ENCODE results near the gene SPATA46. TPM values are rescaled to one million over a fixed set of nuclear protein-coding genes. Genes with fewer than 3 reads are reported as not detected.

The SPATA46 gene
- total and polyA plus RNA-seq, 5 experiments from 2014 or later = not detected

- POLR2A ChIA-PET = no interaction called here
- no peak for DNase-seq
- Mint-ChIP-seq H3K36me3 (no peaks in the 10 kb centered on the region), H3K4me3 (no peak overlapping the region), H3K9me3 (no peaks in the 10 kb centered on the region), H3K4me1 (peaks cover 0 to 10% (median under 1%) of the 10 kb centered on the region in 4 donors), H3K27me3 (peaks cover 5 to 33% (median 17%) of the 10 kb centered on the region in 5 donors), H3K27ac (no peak overlapping the region)
- ATAC-seq = no peak
Observed at GRCh38 chr1:162405800-162406199, 29.1 kb upstream of the SPATA46 start.

GRCh38 chr1:162404550-162405160 is 28.0 kb upstream of the SPATA46 start:
- H3K27me3 Mint-ChIP-seq = peaks cover 6 to 25% (median 21%) of the 10 kb centered on the region in 5 donors
- H3K4me1 Mint-ChIP-seq = peaks cover 0 to 10% (median 0%) of the 10 kb centered on the region in 4 donors
- DNase-seq (no peak), ATAC-seq (no peak)
- no peaks in the 10 kb centered on the region for H3K36me3 Mint-ChIP-seq
- no peaks in the 10 kb centered on the region for H3K9me3 Mint-ChIP-seq
- H3K27ac Mint-ChIP-seq = no peak overlapping the region
- H3K4me3 Mint-ChIP-seq = no peak overlapping the region
- POLR2A ChIA-PET = no interaction called here

GRCh38 chr1:162400790-162401355 is 24.2 kb upstream of the SPATA46 start:
- H3K4me1 Mint-ChIP-seq = peaks cover 0 to 17% (median 0%) of the 10 kb centered on the region in 4 donors
- DNase-seq (no peak), ATAC-seq (no peak)
- POLR2A ChIA-PET = no interaction called here
- no peaks in the 10 kb centered on the region for H3K9me3 Mint-ChIP-seq
- peak overlapping the region in 1 of 10 donors; percentile 70 for H3K4me3 Mint-ChIP-seq
- peaks cover 16 to 47% (median 26%) of the 10 kb centered on the region in 5 donors for H3K27me3 Mint-ChIP-seq
- no peaks in the 10 kb centered on the region for H3K36me3 Mint-ChIP-seq
- no peak overlapping the region for H3K27ac Mint-ChIP-seq

GRCh38 chr1:162398999-162399580 is 22.4 kb upstream of the SPATA46 start:
- Mint-ChIP-seq H3K27ac (no peak overlapping the region), H3K9me3 (no peaks in the 10 kb centered on the region), H3K4me3 (peak overlapping the region in 1 of 10 donors; percentile 5), H3K27me3 (peaks cover 16 to 52% (median 28%) of the 10 kb centered on the region in 5 donors), H3K36me3 (no peaks in the 10 kb centered on the region), H3K4me1 (peaks cover 0 to 11% (median 0%) of the 10 kb centered on the region in 4 donors)
- DNase-seq (no peak), ATAC-seq (no peak)
- POLR2A ChIA-PET = no interaction called here

GRCh38 chr1:162397943-162398560 is 21.4 kb upstream of the SPATA46 start:
- POLR2A ChIA-PET = no interaction called here

GRCh38 chr1:162397039-162397448 is 20.4 kb upstream of the SPATA46 start:
- Mint-ChIP-seq H3K27me3 (peaks cover 8 to 50% (median 20%) of the 10 kb centered on the region in 5 donors), H3K36me3 (no peaks in the 10 kb centered on the region), H3K4me1 (peaks cover 0 to 13% (median 1%) of the 10 kb centered on the region in 4 donors), H3K27ac (no peak overlapping the region), H3K4me3 (no peak overlapping the region), H3K9me3 (no peaks in the 10 kb centered on the region)
- DNase-seq (no peak), ATAC-seq (no peak)
- POLR2A ChIA-PET = no interaction called here

More at GRCh38 chr1:162397943-162398560, 21.4 kb upstream of the SPATA46 start:
- no peaks in the 10 kb centered on the region for H3K36me3 Mint-ChIP-seq
- no peak for ATAC-seq
- H3K27me3 Mint-ChIP-seq = peaks cover 12 to 58% (median 24%) of the 10 kb centered on the region in 5 donors
- H3K27ac Mint-ChIP-seq = no peak overlapping the region
- no peak overlapping the region for H3K4me3 Mint-ChIP-seq
- H3K9me3 Mint-ChIP-seq = no peaks in the 10 kb centered on the region
- H3K4me1 Mint-ChIP-seq = peaks cover 0 to 11% (median 0%) of the 10 kb centered on the region in 4 donors
- DNase-seq = no peak

GRCh38 chr1:162396201-162396906 is 19.7 kb upstream of the SPATA46 start:
- Mint-ChIP-seq H3K27me3 (peaks cover 6 to 45% (median 20%) of the 10 kb centered on the region in 5 donors), H3K9me3 (no peaks in the 10 kb centered on the region), H3K4me3 (no peak overlapping the region), H3K36me3 (no peaks in the 10 kb centered on the region), H3K27ac (no peak overlapping the region), H3K4me1 (peaks cover 0 to 13% (median 4%) of the 10 kb centered on the region in 4 donors)
- POLR2A ChIA-PET = no interaction called here
- ATAC-seq (no peak), DNase-seq (no peak)

GRCh38 chr1:162391790-162392563 is 15.3 kb upstream of the SPATA46 start:
- Mint-ChIP-seq H3K36me3 (no peaks in the 10 kb centered on the region), H3K27me3 (peaks cover 3 to 52% (median 21%) of the 10 kb centered on the region in 5 donors), H3K27ac (no peak overlapping the region), H3K9me3 (no peaks in the 10 kb centered on the region), H3K4me3 (peak overlapping the region in 1 of 10 donors; percentile 34), H3K4me1 (peaks cover 0 to 14% (median 9%) of the 10 kb centered on the region in 4 donors)
- ATAC-seq (no peak), DNase-seq (peak in 3 of 10 donors; percentile 4 to 12 (median 5))
- POLR2A ChIA-PET = no interaction called here

- H3K9me3 Mint-ChIP-seq = no peaks in the 10 kb centered on the region
- POLR2A ChIA-PET = no interaction called here
- ATAC-seq (no peak), DNase-seq (no peak)
- H3K27ac Mint-ChIP-seq = no peak overlapping the region
- H3K4me3 Mint-ChIP-seq = no peak overlapping the region
- peaks cover 5 to 38% (median 20%) of the 10 kb centered on the region in 5 donors for H3K27me3 Mint-ChIP-seq
- H3K4me1 Mint-ChIP-seq = peaks cover 0 to 14% (median 9%) of the 10 kb centered on the region in 4 donors
- H3K36me3 Mint-ChIP-seq = no peaks in the 10 kb centered on the region
Observed at GRCh38 chr1:162390396-162391185, 13.9 kb upstream of the SPATA46 start.

GRCh38 chr1:162389971-162390370 is 13.3 kb upstream of the SPATA46 start:
- no peaks in the 10 kb centered on the region for H3K36me3 Mint-ChIP-seq
- H3K9me3 Mint-ChIP-seq = no peaks in the 10 kb centered on the region
- no peak for ATAC-seq
- H3K27me3 Mint-ChIP-seq = peaks cover 5 to 36% (median 20%) of the 10 kb centered on the region in 5 donors
- no peak overlapping the region for H3K4me3 Mint-ChIP-seq
- peaks cover 0 to 14% (median 9%) of the 10 kb centered on the region in 4 donors for H3K4me1 Mint-ChIP-seq
- no peak for DNase-seq
- POLR2A ChIA-PET = no interaction called here
- no peak overlapping the region for H3K27ac Mint-ChIP-seq

GRCh38 chr1:162389021-162389818 is 12.6 kb upstream of the SPATA46 start:
- ATAC-seq (no peak), DNase-seq (no peak)
- H3K9me3 Mint-ChIP-seq = no peaks in the 10 kb centered on the region
- peaks cover 5 to 36% (median 18%) of the 10 kb centered on the region in 5 donors for H3K27me3 Mint-ChIP-seq
- peaks cover 0 to 14% (median 9%) of the 10 kb centered on the region in 4 donors for H3K4me1 Mint-ChIP-seq
- POLR2A ChIA-PET = no interaction called here
- no peaks in the 10 kb centered on the region for H3K36me3 Mint-ChIP-seq
- H3K27ac Mint-ChIP-seq = peak overlapping the region in 1 of 10 donors; percentile 7
- peak overlapping the region in 1 of 10 donors; percentile 24 for H3K4me3 Mint-ChIP-seq

Measured in naive thymus-derived CD8-positive, alpha-beta T cell (primary cell).